ENCODE measurements around the gene ANXA3. TPM values are rescaled to one million over a fixed set of nuclear protein-coding genes. Genes with fewer than 3 reads are reported as not detected.
"Not testable (repeated sequence)": the region's sequence is repeated elsewhere in the genome, so short reads cannot be mapped to it uniquely, and the experiment has no call there.

The ANXA3 gene
- total RNA-seq, 2 donors from 2014 or later: 13.8 to 20.0 TPM

GRCh38 chr4:78567500-78568060 is 16.0 kb downstream of the ANXA3 start:
- no peak for DNase-seq (ENCODE audit: low spot score)
- intact Hi-C loops (cut with DNase I): no loop called here

DNA sequence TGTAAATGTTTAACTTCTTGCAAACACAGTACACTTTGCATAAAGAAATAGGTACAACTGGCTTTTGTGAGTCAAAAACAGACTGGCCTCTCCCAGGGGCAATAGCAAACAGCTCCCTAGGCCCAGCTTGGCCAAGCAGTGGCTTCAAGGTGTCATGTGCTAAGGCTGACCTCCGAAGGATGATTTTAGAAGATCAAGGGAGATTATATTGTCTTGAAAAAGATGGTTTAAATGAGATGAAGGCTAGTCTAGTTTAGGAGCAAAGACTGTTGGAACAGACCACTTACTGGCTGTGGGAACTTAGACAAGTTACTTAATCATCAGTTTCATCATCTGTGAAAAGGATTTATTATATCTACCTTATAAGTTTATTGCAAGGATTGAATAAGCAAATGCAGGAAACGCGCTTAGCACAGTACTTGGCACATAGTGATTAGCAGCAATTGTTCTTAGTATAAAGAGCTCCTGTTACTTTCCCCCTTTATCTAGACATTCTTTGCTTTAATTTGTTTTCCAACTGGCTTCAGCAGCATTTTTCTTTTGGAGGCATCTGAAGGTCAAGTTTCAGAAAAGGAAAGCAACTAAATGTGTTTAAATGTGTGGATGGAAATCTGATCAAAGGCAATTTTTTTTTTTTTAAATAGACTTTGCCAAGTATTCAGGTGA is 17.2 kb downstream of the ANXA3 start:
- intact Hi-C loops (cut with DNase I): no loop called here
- no peak for DNase-seq (ENCODE audit: low spot score)

DNA sequence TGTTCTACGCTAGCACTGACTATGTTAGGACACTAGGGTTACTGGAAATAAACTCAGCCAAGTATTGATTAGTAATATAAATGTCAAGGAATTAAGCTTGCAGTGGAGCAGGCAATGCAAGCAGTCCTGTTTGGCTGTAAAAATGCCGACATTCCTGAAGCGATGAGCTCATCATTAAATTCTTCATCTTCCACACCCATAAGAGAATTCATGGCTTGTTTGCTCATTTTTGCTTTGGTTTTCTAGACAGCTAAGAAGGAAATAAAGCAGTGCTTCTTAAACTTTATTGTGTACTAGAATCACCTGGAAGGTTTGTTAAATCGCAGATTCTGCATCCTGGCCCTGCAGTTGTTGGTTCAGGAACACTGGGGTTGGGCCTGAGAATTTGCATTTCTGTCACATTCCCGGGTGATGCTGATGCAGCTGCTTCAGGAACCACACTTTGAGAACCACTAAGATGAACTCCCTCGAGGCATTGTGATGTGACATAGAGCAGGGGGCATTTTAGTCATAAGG is 17.8 kb downstream of the ANXA3 start:
- intact Hi-C loops (cut with DNase I): no loop called here
- DNase-seq (ENCODE audit: low spot score): no peak

DNA sequence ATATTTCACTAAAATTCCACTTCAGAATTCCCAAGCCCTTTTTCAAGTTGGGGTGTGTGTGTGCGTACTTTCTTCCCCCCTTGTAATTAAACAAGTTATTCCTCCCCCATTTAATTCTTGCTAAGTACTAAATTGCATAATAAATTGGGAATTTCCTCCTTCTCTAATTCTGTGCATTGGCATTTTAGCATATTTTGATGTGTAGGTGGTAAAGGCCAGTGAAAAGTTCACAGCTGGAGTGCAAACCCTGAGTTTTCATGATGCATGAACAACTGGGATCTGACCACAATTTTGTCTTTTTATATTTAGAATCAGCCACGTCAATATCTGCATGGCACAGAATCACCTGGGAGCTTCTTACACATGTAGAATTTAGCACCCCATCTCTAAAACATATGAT is 18.5 kb downstream of the ANXA3 start:
- intact Hi-C loops (cut with DNase I): no loop called here
- DNase-seq (ENCODE audit: low spot score): no peak

DNA sequence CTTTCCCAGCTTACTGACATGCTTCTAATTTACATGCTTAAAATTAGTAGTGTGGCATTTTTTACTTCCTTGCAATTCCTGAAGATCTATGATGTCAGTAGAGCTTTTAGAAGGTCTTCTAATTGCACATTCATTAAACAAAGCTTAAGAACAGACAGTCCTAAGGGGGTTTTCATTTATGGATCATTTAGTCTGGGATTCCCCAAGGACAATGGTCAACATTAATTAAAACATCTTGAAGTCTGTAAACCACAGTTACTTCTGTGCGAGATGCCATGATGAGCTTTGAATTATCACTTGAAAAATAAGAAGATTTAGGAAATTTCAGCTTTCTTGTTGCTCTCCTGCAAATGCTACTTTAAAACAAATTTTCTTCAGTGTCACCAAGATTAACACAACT is 20.2 kb downstream of the ANXA3 start:
- DNase-seq (ENCODE audit: low spot score): no peak
- intact Hi-C loops (cut with DNase I): no loop called here

DNA sequence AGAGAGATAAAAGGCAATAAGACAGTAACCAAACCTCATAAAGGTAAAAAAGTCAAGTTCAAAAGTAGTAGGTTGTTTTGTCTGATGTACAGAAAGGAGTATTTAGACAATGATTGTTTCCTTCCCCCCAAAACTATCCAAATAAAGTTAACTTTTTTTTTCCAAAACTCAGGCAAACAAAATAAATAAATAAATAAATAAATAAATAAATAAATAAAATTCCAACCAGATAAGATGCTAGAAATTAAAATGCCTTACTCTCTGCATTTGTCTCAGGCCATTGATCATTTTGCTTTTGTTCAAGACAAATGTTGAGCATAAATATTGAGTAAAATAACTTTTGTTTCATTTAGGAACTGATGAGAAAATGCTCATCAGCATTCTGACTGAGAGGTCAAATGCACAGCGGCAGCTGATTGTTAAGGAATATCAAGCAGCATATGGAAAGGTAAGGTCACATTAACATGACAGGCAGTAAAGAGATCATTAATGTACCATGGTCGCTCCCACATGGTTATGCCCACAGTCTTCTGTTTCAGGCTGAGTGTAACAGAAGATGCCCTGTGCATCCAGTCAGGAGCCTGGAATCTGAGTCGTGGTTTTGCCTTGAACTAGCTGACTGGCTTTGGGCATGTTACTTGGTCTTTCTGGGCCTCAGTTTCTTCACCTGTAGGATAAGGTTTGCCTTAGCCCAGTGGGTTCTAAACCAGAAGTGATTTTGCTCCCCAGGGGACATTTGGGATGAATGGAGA is 27.3 kb downstream of the ANXA3 start:
- DNase-seq (ENCODE audit: low spot score): no peak

DNA sequence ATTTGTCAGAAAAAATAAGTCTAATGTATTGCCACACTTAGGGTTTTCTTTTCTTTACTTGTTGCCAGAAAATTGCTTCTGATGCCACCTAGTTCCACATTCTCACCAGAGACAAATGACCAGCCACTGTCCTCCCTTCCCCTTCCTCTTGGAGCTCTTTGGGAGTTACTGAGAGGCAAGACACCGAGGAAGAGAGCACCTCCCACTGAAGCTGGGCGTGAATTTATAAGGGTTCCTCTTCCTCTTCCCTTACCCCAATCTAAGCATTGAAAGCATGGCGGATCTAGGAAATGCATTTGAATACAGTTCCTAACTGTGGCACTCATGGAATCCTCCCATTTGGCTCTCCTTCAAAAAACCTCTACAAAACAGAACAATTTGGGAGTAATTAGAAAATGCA is 30.0 kb downstream of the ANXA3 start:
- DNase-seq (ENCODE audit: low spot score): no peak
- intact Hi-C loops (cut with DNase I): no loop called here

More for the DNA sequence above, 27.3 kb downstream of the ANXA3 start:
- intact Hi-C loops (cut with DNase I): no loop called here

GRCh38 chr4:78584863-78585547 is 33.4 kb downstream of the ANXA3 start:
- intact Hi-C loops (cut with DNase I): no loop called here
- DNase-seq (ENCODE audit: low spot score): no peak

- intact Hi-C loops (cut with DNase I): no loop called here
- no peak for DNase-seq (ENCODE audit: low spot score)
These were observed 34.1 kb downstream of the ANXA3 start for GRCh38 chr4:78585633-78586032.

- DNase-seq (ENCODE audit: low spot score): no peak
- intact Hi-C loops (cut with DNase I): no loop called here
These were observed 37.5 kb downstream of the ANXA3 start for GRCh38 chr4:78588894-78589545.

GRCh38 chr4:78591404-78591803 is 39.8 kb downstream of the ANXA3 start:
- DNase-seq (ENCODE audit: low spot score): no peak
- intact Hi-C loops (cut with DNase I): no loop called here

DNA sequence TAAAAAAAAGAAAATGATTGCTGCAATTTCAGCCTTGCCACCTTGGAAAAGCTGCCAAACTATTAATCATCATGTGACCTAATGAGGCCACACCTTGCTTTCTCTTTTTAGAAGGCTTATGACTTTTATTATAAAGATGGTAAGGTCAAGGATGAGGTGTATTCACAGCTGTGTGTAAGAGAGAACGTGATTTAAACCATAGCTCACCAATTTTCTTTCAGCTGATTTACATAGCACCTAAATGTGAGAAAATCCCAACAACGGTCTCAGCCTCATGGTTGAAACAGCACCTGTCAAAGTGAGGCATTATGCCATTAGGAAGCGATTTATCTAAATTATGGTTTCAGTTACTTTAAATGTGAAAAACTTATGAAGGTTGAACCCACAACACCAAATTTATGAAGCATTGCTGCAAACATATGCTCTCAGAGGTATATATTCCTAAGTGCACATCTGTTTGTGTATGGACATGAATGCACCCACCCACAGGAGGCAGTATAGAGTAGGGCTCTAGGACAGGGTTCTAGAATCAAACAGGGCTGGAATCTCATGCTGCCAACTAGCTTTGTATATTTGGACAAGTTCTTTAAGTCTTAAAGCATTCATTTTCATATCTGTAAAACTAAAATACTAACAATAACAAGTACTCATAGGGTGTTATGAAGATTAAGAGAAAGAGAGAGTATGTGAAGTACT is 40.7 kb downstream of the ANXA3 start:
- intact Hi-C loops (cut with DNase I): no loop called here
- DNase-seq (ENCODE audit: low spot score): no peak

- intact Hi-C loops (cut with DNase I): no loop called here
These were observed 44.7 kb downstream of the ANXA3 start for GRCh38 chr4:78596111-78596742.

DNA sequence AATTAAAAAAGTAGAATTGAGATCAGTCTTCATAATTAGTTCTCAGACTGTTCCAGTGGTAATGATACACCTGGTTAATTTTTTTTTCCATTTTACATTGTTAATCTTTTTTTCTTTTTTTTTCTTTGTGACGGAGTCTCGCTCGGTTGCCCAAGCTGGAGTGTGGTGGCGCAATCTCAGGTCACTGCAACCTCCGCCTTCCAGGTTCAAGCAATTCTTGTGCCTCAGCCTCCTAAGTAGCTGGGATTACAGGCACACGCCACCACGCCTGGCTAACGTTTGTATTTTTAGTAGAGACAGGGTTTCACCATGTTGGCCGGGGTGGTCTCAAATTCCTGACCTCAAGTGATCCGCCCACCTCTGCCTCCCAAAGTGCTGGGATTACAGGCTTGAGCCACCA is 46.9 kb downstream of the ANXA3 start:
- intact Hi-C loops (cut with DNase I); DNase-seq (ENCODE audit: low spot score): not testable (repeated sequence)

More at GRCh38 chr4:78596111-78596742, 44.7 kb downstream of the ANXA3 start:
- no peak for DNase-seq (ENCODE audit: low spot score)

DNA sequence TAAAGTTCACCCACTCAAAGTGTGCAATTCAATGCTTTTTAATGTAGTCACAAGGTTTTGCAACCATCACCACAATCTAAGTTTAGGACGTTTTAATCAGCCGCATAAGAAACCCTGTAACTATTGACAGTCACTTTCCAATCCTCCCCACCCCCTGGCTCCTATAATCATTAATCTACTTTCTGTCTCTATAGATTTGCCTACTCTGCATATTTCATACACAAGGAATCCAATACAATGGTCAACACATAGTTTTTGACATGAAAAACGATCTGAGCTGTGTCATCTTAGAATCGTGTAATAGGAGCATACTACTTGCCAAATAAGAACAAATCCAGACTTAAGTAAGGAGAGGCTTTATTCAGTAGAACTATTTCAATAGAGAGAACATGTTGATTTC is 47.6 kb downstream of the ANXA3 start:
- intact Hi-C loops (cut with DNase I): no loop called here
- no peak for DNase-seq (ENCODE audit: low spot score)

DNA sequence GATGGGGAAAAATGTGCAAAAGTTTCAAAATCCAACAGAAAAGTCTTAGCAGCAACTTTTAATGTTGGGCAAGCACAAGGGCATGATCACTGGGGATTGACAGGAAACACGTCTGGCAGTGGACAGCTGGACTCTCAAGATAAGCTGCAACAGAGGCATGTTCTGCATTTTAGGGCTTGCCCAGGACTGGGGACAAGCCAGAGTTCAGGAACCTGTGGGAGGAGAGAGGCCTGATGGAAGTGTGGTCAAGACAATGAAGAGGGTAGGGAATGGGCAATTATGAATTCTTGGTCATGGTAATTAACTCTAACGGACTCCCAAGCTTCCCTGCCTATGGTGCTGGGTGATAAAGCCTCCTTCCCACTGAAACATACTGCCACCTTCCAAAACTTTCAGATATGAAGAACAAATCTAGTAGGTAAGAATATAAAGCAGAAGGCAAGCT is 48.4 kb downstream of the ANXA3 start:
- DNase-seq (ENCODE audit: low spot score): no peak

DNA sequence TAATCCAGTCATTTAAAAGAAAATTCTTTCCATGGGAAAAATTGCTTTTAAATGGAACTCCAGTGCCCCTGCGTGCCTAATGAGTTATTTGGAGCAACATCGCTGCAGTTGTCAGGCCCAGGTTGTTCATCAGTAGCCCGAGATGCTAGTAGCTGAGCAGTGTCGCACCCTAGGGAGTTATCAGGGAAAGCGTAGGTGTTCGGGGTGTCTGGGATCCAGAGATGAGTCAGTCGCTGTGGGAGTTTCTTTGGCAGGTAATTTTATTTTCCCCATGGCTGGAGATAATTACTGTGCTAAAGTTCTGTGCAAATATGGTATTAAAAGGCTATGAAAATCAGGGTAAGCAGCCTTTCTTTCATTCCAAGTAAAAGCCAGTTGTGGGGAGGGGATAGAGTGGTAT is 49.4 kb downstream of the ANXA3 start:
- DNase-seq (ENCODE audit: low spot score): no peak
- intact Hi-C loops (cut with DNase I): no loop called here

More for the DNA sequence above, 48.4 kb downstream of the ANXA3 start:
- intact Hi-C loops (cut with DNase I): no loop called here

DNA sequence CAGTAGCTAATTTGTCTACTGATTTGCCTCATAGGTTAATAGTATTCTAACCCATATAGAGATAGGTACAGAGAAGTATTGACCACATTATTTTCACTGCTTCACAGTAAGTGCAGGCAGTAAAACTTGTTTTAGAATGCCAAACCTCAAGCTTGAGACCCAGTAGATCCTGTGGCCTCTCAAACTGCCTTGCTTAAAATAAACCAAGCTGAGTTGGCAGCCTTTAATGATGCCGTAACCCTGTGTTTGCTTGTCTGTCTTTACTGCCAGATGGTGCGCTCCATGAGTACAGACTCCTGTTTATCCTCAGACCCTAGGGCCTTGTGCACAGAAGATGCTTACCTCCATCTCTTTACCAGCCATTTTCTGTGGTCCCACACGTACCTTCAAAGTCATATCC is 50.8 kb downstream of the ANXA3 start:
- intact Hi-C loops (cut with DNase I): no loop called here
- no peak for DNase-seq (ENCODE audit: low spot score)

Data from posterior vena cava (tissue), 2 donors.